ENCODE data around the gene TUBB6. TPM values are rescaled to one million over a fixed set of nuclear protein-coding genes. Genes with fewer than 3 reads are reported as not detected.

TUBB6 gene
- total and polyA plus RNA-seq, 2 of the 8 experiments (the other 6 are each of a cell fraction or from before 2014, with no cell fraction given): 126 to 223 TPM

DNA sequence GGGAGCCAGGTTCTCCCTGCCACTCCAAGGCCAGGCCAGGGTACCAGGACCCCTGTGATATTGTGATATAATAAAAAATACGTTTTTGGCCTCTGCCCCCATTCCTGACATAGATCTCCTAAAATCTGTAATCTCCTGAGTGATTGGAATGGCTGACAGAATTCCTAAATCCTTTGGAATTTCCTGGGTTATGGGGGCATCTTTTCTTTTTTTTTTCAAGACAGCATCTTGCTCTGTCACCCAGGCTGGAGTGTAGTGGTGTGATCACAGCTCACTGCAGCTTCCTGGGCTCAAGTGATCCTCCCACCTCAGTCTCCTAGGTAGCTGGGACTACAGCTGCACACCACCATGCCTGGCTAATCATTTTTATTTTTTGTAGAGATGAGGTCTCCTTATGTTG lies 26.2 kb upstream of the TUBB6 start:
- no peak for TF ChIP-seq SAP30 (IDR thresholded peaks at IDR 0.05; ENCODE audit: insufficient read depth, insufficient replicate concordance, low read length)
- no peak for TF ChIP-seq HDAC2 (IDR thresholded peaks at IDR 0.05; ENCODE audit: borderline replicate concordance in 1 of 2, low read depth in 2 of 2, low read length in 2 of 2)
- TF ChIP-seq, protein P1, sequence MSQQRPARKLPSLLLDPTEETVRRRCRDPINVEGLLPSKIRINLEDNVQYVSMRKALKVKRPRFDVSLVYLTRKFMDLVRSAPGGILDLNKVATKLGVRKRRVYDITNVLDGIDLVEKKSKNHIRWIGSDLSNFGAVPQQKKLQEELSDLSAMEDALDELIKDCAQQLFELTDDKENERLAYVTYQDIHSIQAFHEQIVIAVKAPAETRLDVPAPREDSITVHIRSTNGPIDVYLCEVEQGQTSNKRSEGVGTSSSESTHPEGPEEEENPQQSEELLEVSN (IDR thresholded peaks at IDR 0.05): no peak
- no peak for TF ChIP-seq CBX8 (IDR thresholded peaks at IDR 0.05; ENCODE audit: borderline replicate concordance, low read depth, low read length)
- no peak for TF ChIP-seq TAF7 (optimal IDR thresholded peaks at IDR 0.05; ENCODE audit: borderline replicate concordance, low read depth, low read length)
- no peak for TF ChIP-seq CREB1 (IDR thresholded peaks at IDR 0.05)
- no peak for TF ChIP-seq NANOG (IDR thresholded peaks at IDR 0.05; ENCODE audit: insufficient read depth, low read depth, low read length, poor library complexity, severe bottlenecking)
- TF ChIP-seq SIN3A (conservative IDR thresholded peaks at IDR 0.05 in 1 of 2, IDR thresholded peaks at IDR 0.05 in 1 of 2; ENCODE audit: low read depth in 1 of 2, low read length in 2 of 2): no peak
- TF ChIP-seq TCF12 (IDR thresholded peaks at IDR 0.05; ENCODE audit: low read depth, low read length): no peak
- TF ChIP-seq RXRA (IDR thresholded peaks at IDR 0.05; ENCODE audit: insufficient read depth, low read depth, low read length): no peak
- TF ChIP-seq GTF2F1 (IDR thresholded peaks at IDR 0.05; ENCODE audit: borderline replicate concordance, low read depth, low read length): no peak
- TF ChIP-seq EGR1 (IDR thresholded peaks at IDR 0.05; ENCODE audit: borderline replicate concordance, low read depth, low read length): no peak
- H3K79me2 ChIP-seq (ENCODE audit: control insufficient read depth in 1 of 2, insufficient read depth in 2 of 2, low read length in 2 of 2): no peaks in the 10 kb centered on the region
- H2AK5ac ChIP-seq (ENCODE audit: low read depth, low read length): no peak overlapping the region
- FAIRE-seq (no peak), DNase-seq (ENCODE audit: low read depth in 1 of 2, low spot score in 2 of 2) (no peak)
- H2BK12ac ChIP-seq (ENCODE audit: low read depth, low read length): no peak overlapping the region
- H3K4me2 ChIP-seq (ENCODE audit: insufficient read depth in 1 of 2, low read depth in 2 of 2, low read length in 2 of 2): no peak overlapping the region
- no peaks in the 10 kb centered on the region for H4K20me1 ChIP-seq (replicated peaks in 1 of 2; ENCODE audit: control insufficient read depth in 1 of 2, insufficient read depth in 2 of 2, low read length in 2 of 2)
- H3K79me1 ChIP-seq (ENCODE audit: low read depth, low read length): no peaks in the 10 kb centered on the region
- no peaks in the 10 kb centered on the region for H3K23me2 ChIP-seq (ENCODE audit: low read depth, low read length)
- H2BK15ac ChIP-seq (ENCODE audit: low read length): no peak overlapping the region
- H3K4me1 ChIP-seq (replicated peaks in 1 of 4; ENCODE audit: control insufficient read depth in 3 of 4, insufficient read depth in 4 of 4, low read length in 3 of 4): peaks cover 0 to 10% (median 7%) of the 10 kb centered on the region in 4 experiments; a peak in 6 of 7 replicates
- H3K9me3 ChIP-seq (ENCODE audit: insufficient read depth in 2 of 2, low read depth in 1 of 2, low read length in 1 of 2): no peaks in the 10 kb centered on the region
- no peaks in the 10 kb centered on the region for H3K36me3 ChIP-seq (ENCODE audit: control insufficient read depth in 2 of 4, insufficient read depth in 4 of 4, low read length in 3 of 4)
- POLR2A ChIA-PET (ENCODE audit: partially characterized antibody): interaction anchor here (2.8 to 2.9 kb wide), 2 partner anchors 27 to 54 kb away, joined by 9 to 17 read pairs; partner anchors contain the start of gene TUBB6
- no peak overlapping the region for H3K18ac ChIP-seq (ENCODE audit: extremely low read depth, low read length)
- CTCF ChIA-PET (ENCODE audit: partially characterized antibody): interaction anchor here (0.8 to 3.5 kb wide), 11 partner anchors 10 to 109 kb away, joined by 3 to 21 read pairs (median 10); partner anchors contain the start of gene AFG3L2
- no peak overlapping the region for H4K5ac ChIP-seq (ENCODE audit: insufficient read length, low read depth, low read length)
- no peak overlapping the region for H2BK120ac ChIP-seq (replicated peaks; ENCODE audit: low read depth, low read length)
- H3K14ac ChIP-seq (ENCODE audit: insufficient read length): no peak overlapping the region
- no peak overlapping the region for H3K4me3 ChIP-seq (ENCODE audit: extremely low read depth in 1 of 4, insufficient read depth in 2 of 4, low read depth in 3 of 4, low read length in 4 of 4)
- H3K23ac ChIP-seq (ENCODE audit: insufficient read length): no peak overlapping the region
- H3K27me3 ChIP-seq (replicated peaks in 1 of 4; ENCODE audit: control insufficient read depth in 3 of 4, extremely low read depth in 1 of 4, insufficient read depth in 3 of 4, low read length in 3 of 4): peaks cover 0 to 10% (median 2%) of the 10 kb centered on the region in 4 experiments; a peak in 6 of 7 replicates
- H2BK5ac ChIP-seq (ENCODE audit: low read depth, low read length): no peak overlapping the region
- no peak overlapping the region for H4K8ac ChIP-seq (ENCODE audit: extremely low read depth, insufficient read depth, low read length)
- H2BK20ac ChIP-seq (ENCODE audit: low read length): no peak overlapping the region
- H2AFZ ChIP-seq (ENCODE audit: low read length): no peak overlapping the region
- 62% methylated on average over 1 of the region's 1 CpG; no CpG with 5 or more reads in 1 of the 2 experiments for WGBS, 2 experiments (ENCODE audit: extremely low coverage in 1 of 2, insufficient coverage in 1 of 2, insufficient read length in 1 of 2, insufficient replicate concordance in 2 of 2, low coverage in 1 of 2, low lambda C conversion rate in 2 of 2, missing lambda C conversion rate in 1 of 2)
- no peak overlapping the region for H3K27ac ChIP-seq (ENCODE audit: low read depth, low read length)
- H3K9ac ChIP-seq (replicated peaks in 1 of 4; ENCODE audit: extremely low read depth in 1 of 4, low read depth in 3 of 4, low read length in 3 of 4): no peak overlapping the region
- H3K4ac ChIP-seq (replicated peaks; ENCODE audit: insufficient read length, low read depth, low read length): no peak overlapping the region
- no peak overlapping the region for H3K56ac ChIP-seq (replicated peaks; ENCODE audit: insufficient read length, low read depth, low read length)
- no peak overlapping the region for H4K91ac ChIP-seq (replicated peaks; ENCODE audit: insufficient read length, low read length)

Measured in H1 (cell line).